CD4-positive, alpha-beta T cell (primary cell): ENCODE measurements around the gene SREK1IP1. TPM values are rescaled to one million over a fixed set of nuclear protein-coding genes. Genes with fewer than 3 reads are reported as not detected.
A peak's percentile ranks its signal among the peaks of the same experiment; 100 is the strongest.

Source experiments
- ATAC-seq: fragments of 200-7000 bp; cut with Tn5 transposase; one replicate; pipeline ENCODE4 v1.10.0; 2022; ENCODE audit warnings: mild to moderate bottlenecking; ENCODE audit not compliant: poor library complexity
- CTCF ChIA-PET: fragments of 350-600 bp; sonication (Branson Sonifier 250); formaldehyde crosslinking; loops from one replicate; lab custom pipeline; 2021; ENCODE audit warnings: antibody characterized with exemption, inconsistent platforms; lab: Charles Lee
- POLR2A ChIA-PET: fragments of 350-600 bp; sonication (Branson Sonifier 250); formaldehyde crosslinking; loops from one replicate; lab custom pipeline; 2021; ENCODE audit warnings: antibody characterized with exemption, inconsistent platforms; lab: Charles Lee
- DNase-seq, 14 experiments: peaks; one replicate each; pipeline ENCODE4 v3.0.0-alpha.2; 2013 to 2020; ENCODE audit warnings: mixed read lengths in 2 of 14
- H3K27ac ChIP-seq, 2 donors: one replicate each; pipeline versions ENCODE4 v1.5.1 to v1.7.0; 2013; ENCODE audit warnings: low read length in 2 of 2, low read depth in 1 of 2, mild to moderate bottlenecking in 1 of 2
- H3K27me3 ChIP-seq, 2 experiments: 1 replicate in 1 of 2; 2 replicates in 1 of 2; pipeline versions ENCODE4 v1.6.1 to v1.7.0; 2013; ENCODE audit warnings: low read length in 2 of 2, control low read depth in 1 of 2, mild to moderate bottlenecking in 1 of 2, moderate library complexity in 1 of 2; ENCODE audit not compliant: insufficient read depth in 2 of 2, control insufficient read depth in 1 of 2
- H3K36me3 ChIP-seq: one replicate; pipeline ENCODE4 v1.6.1; 2013; ENCODE audit warnings: low read length, control low read depth; ENCODE audit not compliant: insufficient read depth
- H3K4me1 ChIP-seq: one replicate; pipeline ENCODE4 v1.6.1; 2013; ENCODE audit warnings: low read length, control low read depth; ENCODE audit not compliant: insufficient read depth
- H3K4me3 ChIP-seq: one replicate; pipeline ENCODE4 v1.5.1; 2013; ENCODE audit warnings: mild to moderate bottlenecking, low read length, moderate library complexity
- H3K9me3 ChIP-seq, 2 experiments: 1 replicate in 1 of 2; 2 replicates in 1 of 2; pipeline versions ENCODE4 v1.6.1 to v1.7.0; 2013; ENCODE audit warnings: low read length in 2 of 2, mild to moderate bottlenecking in 2 of 2, control low read depth in 1 of 2, moderate library complexity in 1 of 2; ENCODE audit not compliant: control insufficient read depth in 1 of 2, insufficient read depth in 1 of 2
- H3K27ac Mint-ChIP-seq: one replicate; pipeline ENCODE4 v1.8.0; 2020; ENCODE audit warnings: mixed read lengths
- H3K27me3 Mint-ChIP-seq: one replicate; pipeline ENCODE4 v1.8.0; 2021; ENCODE audit warnings: mixed read lengths
- H3K36me3 Mint-ChIP-seq: one replicate; pipeline ENCODE4 v1.8.0; 2021; ENCODE audit warnings: low read depth, mixed read lengths
- H3K4me1 Mint-ChIP-seq: one replicate; pipeline ENCODE4 v1.8.0; 2021; ENCODE audit warnings: low read depth, mixed read lengths
- H3K4me3 Mint-ChIP-seq: one replicate; pipeline ENCODE4 v1.8.0; 2020; ENCODE audit warnings: mild to moderate bottlenecking, mixed read lengths
- H3K9me3 Mint-ChIP-seq: one replicate; pipeline ENCODE4 v1.8.0; 2020; ENCODE audit warnings: mixed read lengths
- intact Hi-C, 2 experiments: fragments of 100-400 bp; cut with DNase I in 1 of 2; cut with micrococcal nuclease in 1 of 2; formaldehyde crosslinking; loops; one replicate each; pipeline versions ENCODE4 v1.15.1 to v1.9.0; 2023 to 2025; cut with DNase I, micrococcal nuclease
- total RNA-seq, 174 experiments: library from RNA in 2 of 174; stranded (reverse) in 2 of 174; gene quantifications; one replicate each; pipeline ENCODE4 v1.2.3 and lab custom pipeline; 2021 to 2026
- TF ChIP-seq, protein P1 (sequence below): fragments of 200-600 bp; IDR thresholded peaks from one replicate; pipeline ENCODE4 v1.8.0; 2022; ENCODE audit warnings: antibody characterized with exemption, mild to moderate bottlenecking

The SREK1IP1 gene
- total RNA-seq, 2 experiments from 2014 or later = 18.4 to 21.4 TPM

DNA sequence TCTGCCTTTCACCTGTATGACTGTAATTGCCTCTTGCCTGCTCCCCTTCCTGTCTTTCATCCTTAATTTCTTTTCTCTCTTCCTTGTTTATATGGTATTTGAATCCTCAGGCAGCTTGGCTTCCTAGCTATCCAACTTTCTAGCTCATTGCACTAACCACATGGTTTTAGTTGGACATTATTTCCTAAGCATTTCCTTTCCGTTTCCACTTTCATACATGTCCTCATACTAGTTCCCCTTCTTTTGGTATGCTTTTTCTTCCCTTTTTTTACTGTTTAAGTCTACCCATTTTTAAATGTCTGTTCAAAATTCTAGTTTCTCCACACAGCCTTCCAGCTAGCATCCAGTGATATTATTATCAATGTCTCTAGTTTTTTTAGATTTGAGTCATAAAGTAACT lies 6.8 kb upstream of the SREK1IP1 start:
- H3K27ac Mint-ChIP-seq = no peak overlapping the region
- TF ChIP-seq, protein P1, sequence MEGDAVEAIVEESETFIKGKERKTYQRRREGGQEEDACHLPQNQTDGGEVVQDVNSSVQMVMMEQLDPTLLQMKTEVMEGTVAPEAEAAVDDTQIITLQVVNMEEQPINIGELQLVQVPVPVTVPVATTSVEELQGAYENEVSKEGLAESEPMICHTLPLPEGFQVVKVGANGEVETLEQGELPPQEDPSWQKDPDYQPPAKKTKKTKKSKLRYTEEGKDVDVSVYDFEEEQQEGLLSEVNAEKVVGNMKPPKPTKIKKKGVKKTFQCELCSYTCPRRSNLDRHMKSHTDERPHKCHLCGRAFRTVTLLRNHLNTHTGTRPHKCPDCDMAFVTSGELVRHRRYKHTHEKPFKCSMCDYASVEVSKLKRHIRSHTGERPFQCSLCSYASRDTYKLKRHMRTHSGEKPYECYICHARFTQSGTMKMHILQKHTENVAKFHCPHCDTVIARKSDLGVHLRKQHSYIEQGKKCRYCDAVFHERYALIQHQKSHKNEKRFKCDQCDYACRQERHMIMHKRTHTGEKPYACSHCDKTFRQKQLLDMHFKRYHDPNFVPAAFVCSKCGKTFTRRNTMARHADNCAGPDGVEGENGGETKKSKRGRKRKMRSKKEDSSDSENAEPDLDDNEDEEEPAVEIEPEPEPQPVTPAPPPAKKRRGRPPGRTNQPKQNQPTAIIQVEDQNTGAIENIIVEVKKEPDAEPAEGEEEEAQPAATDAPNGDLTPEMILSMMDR = no peak
- ATAC-seq (no peak), DNase-seq (no peak)
- Histone ChIP-seq H3K9me3 (no peaks in the 10 kb centered on the region), H3K4me3 (no peak overlapping the region), H3K4me1 (no peaks in the 10 kb centered on the region), H3K36me3 (peaks cover 13% of the 10 kb centered on the region), H3K27ac (no peak overlapping the region), H3K27me3 (no peaks in the 10 kb centered on the region)
- no peaks in the 10 kb centered on the region for H3K9me3 Mint-ChIP-seq
- H3K4me3 Mint-ChIP-seq = no peak overlapping the region
- no peaks in the 10 kb centered on the region for H3K27me3 Mint-ChIP-seq
- H3K36me3 Mint-ChIP-seq = peaks cover 33% of the 10 kb centered on the region
- peaks cover 37% of the 10 kb centered on the region for H3K4me1 Mint-ChIP-seq
- POLR2A ChIA-PET = interaction anchor here (0.6 kb wide), 1 partner anchor 678 kb away, joined by 3 read pairs; no protein-coding TSS in a partner anchor
- CTCF ChIA-PET = interaction anchor here (1.4 kb wide), 1 partner anchor 9 kb away, joined by 8 read pairs; no protein-coding TSS in a partner anchor
- intact Hi-C loops = no loop called here

DNA sequence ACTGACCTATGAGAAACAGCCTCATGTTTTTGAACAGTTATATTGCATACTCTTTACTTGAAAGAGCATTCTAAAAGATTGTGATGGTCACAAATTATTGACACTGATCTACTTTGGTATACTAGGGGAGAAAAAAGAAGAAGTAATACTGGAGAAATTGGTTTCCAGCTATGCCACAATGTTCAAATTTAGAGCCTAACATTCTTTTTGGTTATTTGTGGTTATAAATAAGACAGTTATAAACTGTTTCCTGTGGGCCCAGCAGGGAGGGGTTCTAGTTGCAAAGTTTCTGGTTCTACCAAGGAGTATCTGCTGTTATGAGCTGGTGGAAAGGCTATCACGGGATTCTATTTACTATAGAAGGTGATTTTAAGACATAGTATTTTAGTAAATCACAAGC lies 5.0 kb upstream of the SREK1IP1 start:
- Histone ChIP-seq H3K36me3 (peaks cover 13% of the 10 kb centered on the region), H3K9me3 (no peaks in the 10 kb centered on the region), H3K4me3 (no peak overlapping the region), H3K27ac (no peak overlapping the region), H3K4me1 (peaks cover 5% of the 10 kb centered on the region), H3K27me3 (no peaks in the 10 kb centered on the region)
- H3K36me3 Mint-ChIP-seq = peaks cover 26% of the 10 kb centered on the region
- H3K27me3 Mint-ChIP-seq = no peaks in the 10 kb centered on the region
- ChIA-PET POLR2A (no interaction called here), CTCF (no interaction called here)
- H3K9me3 Mint-ChIP-seq = no peaks in the 10 kb centered on the region
- no peak overlapping the region for H3K27ac Mint-ChIP-seq
- intact Hi-C loops = no loop called here
- H3K4me3 Mint-ChIP-seq = no peak overlapping the region
- no peak for ATAC-seq
- peaks cover 48% of the 10 kb centered on the region for H3K4me1 Mint-ChIP-seq
- TF ChIP-seq, protein P1 = no peak
- DNase-seq = no peak

DNA sequence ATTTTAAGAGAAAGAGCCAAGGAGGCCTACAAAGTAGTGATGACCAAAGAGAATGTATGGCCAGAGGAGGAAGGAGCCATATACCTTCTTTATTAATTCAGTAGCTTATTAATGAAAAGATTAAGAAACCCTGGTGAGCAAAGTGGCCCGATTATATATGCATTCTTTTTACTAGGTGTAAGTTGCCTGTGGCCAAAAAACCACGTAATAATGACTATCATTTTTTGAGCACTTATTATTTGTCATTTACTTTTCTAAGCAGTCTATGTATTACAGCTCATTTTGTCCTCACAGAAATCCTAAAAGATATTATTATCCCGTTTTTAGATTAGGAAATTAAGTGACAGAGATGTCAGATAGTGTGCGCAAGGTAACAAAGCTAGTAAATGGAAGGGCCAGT lies 3.2 kb upstream of the SREK1IP1 start:
- no peaks in the 10 kb centered on the region for H3K9me3 Mint-ChIP-seq
- ATAC-seq = no peak
- H3K9me3 ChIP-seq = no peaks in the 10 kb centered on the region
- peaks cover 58% of the 10 kb centered on the region for H3K4me1 Mint-ChIP-seq
- peaks cover 13% of the 10 kb centered on the region for H3K36me3 ChIP-seq
- no peaks in the 10 kb centered on the region for H3K27me3 ChIP-seq
- H3K4me3 Mint-ChIP-seq = peak overlapping the region; percentile 25
- peaks cover 28% of the 10 kb centered on the region for H3K36me3 Mint-ChIP-seq
- no peaks in the 10 kb centered on the region for H3K27me3 Mint-ChIP-seq
- no peak overlapping the region for H3K27ac ChIP-seq
- CTCF ChIA-PET = no interaction called here
- TF ChIP-seq, protein P1 = no peak
- H3K4me3 ChIP-seq = no peak overlapping the region
- no peak for DNase-seq
- peaks cover 18% of the 10 kb centered on the region for H3K4me1 ChIP-seq
- POLR2A ChIA-PET = no interaction called here
- intact Hi-C loops = no loop called here
- H3K27ac Mint-ChIP-seq = no peak overlapping the region
